Endothelial cell of umbilical vein (primary cell): ENCODE measurements around the gene DNAJC11. TPM values are rescaled to one million over a fixed set of nuclear protein-coding genes. Genes with fewer than 3 reads are reported as not detected.

Source experiments
- BruUV-seq: library from RNA; stranded (reverse); fragments of 400-500 nt; replicated peaks from 2 replicates; lab custom pipeline; 2021; lab: Mats Ljungman, UMichigan
- CTCF ChIA-PET: fragments of 300-600, 350-600 bp; sonication (Branson Sonifier 250); formaldehyde crosslinking; loops from one replicate; lab custom pipeline; 2021; ENCODE audit warnings: antibody characterized with exemption, inconsistent platforms; lab: Charles Lee
- POLR2A ChIA-PET: fragments of 300-600, 350-600 bp; sonication (Branson Sonifier 250); formaldehyde crosslinking; loops from one replicate; lab custom pipeline; 2021; ENCODE audit warnings: antibody characterized with exemption, inconsistent platforms; lab: Charles Lee
- DNase-seq: peaks from one replicate; pipeline ENCODE4 v3.0.0-alpha.2; 2011; ENCODE audit warnings: low read depth, low spot score
- FAIRE-seq: peaks from 2 replicates; lab custom pipeline; 2011; peaks lifted over from hg19 to GRCh38; lab: Jason Lieb, UNC
- H2AFZ ChIP-seq: 2 replicates; pipeline ENCODE4 v1.6.0; 2012; ENCODE audit warnings: low read depth, low read length, control low read depth, inconsistent platforms
- H3K27ac ChIP-seq: 2 replicates; pipeline ENCODE4 v1.5.1; 2011; ENCODE audit warnings: low read depth, mild to moderate bottlenecking, control low read depth, low read length, moderate library complexity; ENCODE audit not compliant: insufficient read depth
- H3K27me3 ChIP-seq, 2 experiments: 2 replicates each; pipeline versions ENCODE4 v1.6.0 to v1.6.1; 2011; ENCODE audit warnings: low read length in 2 of 2, mixed read lengths in 1 of 2; ENCODE audit not compliant: control insufficient read depth in 2 of 2, insufficient read depth in 2 of 2
- H3K36me3 ChIP-seq, 2 experiments: 2 replicates in 1 of 2; 3 replicates in 1 of 2; pipeline ENCODE4 v1.5.1; 2011; ENCODE audit warnings: low read length in 2 of 2, mild to moderate bottlenecking in 1 of 2, moderate library complexity in 1 of 2; ENCODE audit not compliant: control insufficient read depth in 2 of 2, insufficient read depth in 2 of 2; ENCODE audit errors: extremely low read depth in 1 of 2
- H3K4me1 ChIP-seq: 3 replicates; pipeline ENCODE4 v1.5.1; 2011; ENCODE audit warnings: mild to moderate bottlenecking, low read length; ENCODE audit not compliant: control insufficient read depth, insufficient read depth; ENCODE audit errors: extremely low read depth
- H3K4me2 ChIP-seq: 2 replicates; pipeline ENCODE4 v1.6.1; 2011; ENCODE audit warnings: low read length, control low read depth, mixed read lengths; ENCODE audit not compliant: insufficient read depth
- H3K4me3 ChIP-seq, 3 experiments: fragments of 200-600 bp in 1 of 3; sonication (generic), shearing (Covaris generic) in 1 of 3; replicated peaks in 1 of 3; 2 replicates each; pipeline ENCODE4 v1.5.1; 2011 to 2016; ENCODE audit warnings: control low read depth in 3 of 3, low read length in 3 of 3, mild to moderate bottlenecking in 2 of 3, inconsistent platforms in 1 of 3, low read depth in 1 of 3, moderate library complexity in 1 of 3; ENCODE audit not compliant: insufficient read depth in 1 of 3
- H3K79me2 ChIP-seq: 2 replicates; pipeline ENCODE4 v1.6.0; 2012; ENCODE audit warnings: low read length, inconsistent platforms; ENCODE audit not compliant: control insufficient read depth, insufficient read depth
- H3K9ac ChIP-seq: replicated peaks from 2 replicates; pipeline ENCODE3; 2011; ENCODE audit warnings: low read length, control low read depth; ENCODE audit not compliant: insufficient read depth; ENCODE audit errors: extremely low read depth
- H3K9me1 ChIP-seq: replicated peaks from 3 replicates; pipeline ENCODE4 v1.6.0; 2011; ENCODE audit warnings: mild to moderate bottlenecking, low read length; ENCODE audit not compliant: control insufficient read depth, insufficient read depth; ENCODE audit errors: extremely low read depth
- H3K9me3 ChIP-seq: replicated peaks from 2 replicates; pipeline ENCODE4 v1.5.1; 2012; ENCODE audit warnings: low read length, inconsistent platforms; ENCODE audit not compliant: control insufficient read depth, insufficient read depth
- H4K20me1 ChIP-seq: replicated peaks from 2 replicates; pipeline ENCODE3; 2011; ENCODE audit warnings: mild to moderate bottlenecking, low read length; ENCODE audit not compliant: control insufficient read depth, insufficient read depth; ENCODE audit errors: extremely low read depth
- EZH2 ChIP-seq: IDR thresholded peaks from 2 replicates; pipeline ENCODE4 v1.6.1; 2012; ENCODE audit warnings: borderline replicate concordance, low read depth, mild to moderate bottlenecking, moderate library complexity, low read length, inconsistent platforms; ENCODE audit not compliant: severe bottlenecking
- FOS ChIP-seq: IDR thresholded peaks from 2 replicates; pipeline ENCODE4 v1.6.1; 2011; ENCODE audit warnings: mild to moderate bottlenecking, low read length, moderate library complexity, borderline replicate concordance; ENCODE audit not compliant: insufficient read depth
- GATA2 ChIP-seq: IDR thresholded peaks from 2 replicates; pipeline ENCODE4 v1.7.0; 2011; ENCODE audit warnings: low read depth, mild to moderate bottlenecking, moderate library complexity, mixed read lengths, low read length; ENCODE audit not compliant: insufficient read length, insufficient read depth
- JUN ChIP-seq: IDR thresholded peaks from 2 replicates; pipeline ENCODE4 v1.6.1; 2011; ENCODE audit warnings: borderline replicate concordance, low read depth; ENCODE audit not compliant: insufficient read length, insufficient read depth
- MAX ChIP-seq: IDR thresholded peaks from 2 replicates; pipeline ENCODE4 v1.6.1; 2011; ENCODE audit not compliant: insufficient read depth, insufficient read length
- MYC ChIP-seq: IDR thresholded peaks from one replicate; pipeline ENCODE4 v1.6.1; 2011; ENCODE audit warnings: mild to moderate bottlenecking, low read depth, low read length
- POLR2A ChIP-seq: IDR thresholded peaks from 2 replicates; pipeline ENCODE4 v1.6.1; 2012; ENCODE audit warnings: low read depth, mild to moderate bottlenecking, control low read depth, low read length
- POLR2AphosphoS5 ChIP-seq: IDR thresholded peaks from 2 replicates; pipeline ENCODE4 v1.6.1; 2012; ENCODE audit warnings: low read depth, mild to moderate bottlenecking, control low read depth, low read length, moderate library complexity; ENCODE audit not compliant: insufficient read depth
- dilution Hi-C: fragments of 300-500 bp; cut with MboI; formaldehyde crosslinking; loops from one replicate; pipeline ENCODE4 v1.15.0; 2019; ENCODE audit warnings: low sequenced_read_pairs; ENCODE audit not compliant: extremely low pct_ligation_motif_present
- intact Hi-C: fragments of 100-400 bp; cut with micrococcal nuclease; formaldehyde crosslinking; loops from one replicate; pipeline ENCODE4 v1.10.0; 2022
- polyA plus RNA-seq, 4 experiments: library from polyadenylated mRNA; depleted of rRNA in 3 of 4; stranded (reverse) in 3 of 4; unstranded in 1 of 4; fragments of >200 nt; gene quantifications; 2 replicates each; pipeline versions ENCODE4 v1.2.1 to v1.2.3, GENCODE V29; 2011 to 2012; ENCODE audit warnings: missing spikeins in 1 of 4
- total RNA-seq: library from RNA; stranded (reverse); gene quantifications from 2 replicates; pipeline ENCODE4 v1.2.3, GENCODE V29; 2021
- TF ChIP-seq, protein P1 (sequence below), 2 donors: IDR thresholded peaks; 1 replicate in 1 of 2; 2 replicates in 1 of 2; pipeline ENCODE4 v1.5.1; 2011; ENCODE audit warnings: low read length in 2 of 2, mild to moderate bottlenecking in 2 of 2, moderate library complexity in 2 of 2, control low read depth in 1 of 2, inconsistent platforms in 1 of 2, low read depth in 1 of 2; ENCODE audit not compliant: insufficient read depth in 1 of 2; ENCODE audit errors: extremely low read depth in 1 of 2

The DNAJC11 gene
- total and polyA plus RNA-seq, 2 donors (not counting 3 experiments of a cell fraction or from before 2014, with no cell fraction given): 31.1 to 64.3 TPM

DNA sequence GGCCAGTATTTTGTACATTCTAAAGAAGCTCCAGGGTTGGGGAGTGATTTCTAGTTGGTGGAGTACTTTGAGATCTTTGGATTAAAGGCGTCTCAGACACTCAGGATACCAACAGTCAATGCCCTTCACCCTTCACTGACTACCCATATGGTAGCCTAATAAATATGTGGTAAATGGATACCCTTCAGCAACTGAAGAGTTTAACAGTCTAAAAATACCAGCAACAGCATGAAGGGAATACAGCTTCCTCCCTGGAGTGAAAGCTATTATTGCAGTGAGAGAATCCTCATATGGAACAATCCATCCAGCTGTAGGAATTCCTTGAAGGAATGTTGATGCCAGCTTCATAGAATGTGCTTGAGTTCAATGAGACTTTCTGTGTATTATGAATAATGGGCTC is 26.8 kb downstream of the DNAJC11 start:
- Histone ChIP-seq H2AFZ (no peak overlapping the region), H3K9me3 (no peaks in the 10 kb centered on the region), H3K9me1 (no peaks in the 10 kb centered on the region), H3K9ac (no peak overlapping the region), H3K4me3 (no peak overlapping the region), H3K4me2 (no peak overlapping the region), H3K36me3 (peaks cover 5 to 16% of the 10 kb centered on the region in 2 experiments), H4K20me1 (no peaks in the 10 kb centered on the region), H3K4me1 (no peaks in the 10 kb centered on the region), H3K27ac (no peak overlapping the region), H3K27me3 (no peaks in the 10 kb centered on the region), H3K79me2 (no peaks in the 10 kb centered on the region)
- TF ChIP-seq JUN (no peak), MYC (no peak), MAX (no peak), POLR2A (no peak), FOS (no peak), EZH2 (no peak), GATA2 (no peak), POLR2AphosphoS5 (no peak)
- TF ChIP-seq, protein P1, sequence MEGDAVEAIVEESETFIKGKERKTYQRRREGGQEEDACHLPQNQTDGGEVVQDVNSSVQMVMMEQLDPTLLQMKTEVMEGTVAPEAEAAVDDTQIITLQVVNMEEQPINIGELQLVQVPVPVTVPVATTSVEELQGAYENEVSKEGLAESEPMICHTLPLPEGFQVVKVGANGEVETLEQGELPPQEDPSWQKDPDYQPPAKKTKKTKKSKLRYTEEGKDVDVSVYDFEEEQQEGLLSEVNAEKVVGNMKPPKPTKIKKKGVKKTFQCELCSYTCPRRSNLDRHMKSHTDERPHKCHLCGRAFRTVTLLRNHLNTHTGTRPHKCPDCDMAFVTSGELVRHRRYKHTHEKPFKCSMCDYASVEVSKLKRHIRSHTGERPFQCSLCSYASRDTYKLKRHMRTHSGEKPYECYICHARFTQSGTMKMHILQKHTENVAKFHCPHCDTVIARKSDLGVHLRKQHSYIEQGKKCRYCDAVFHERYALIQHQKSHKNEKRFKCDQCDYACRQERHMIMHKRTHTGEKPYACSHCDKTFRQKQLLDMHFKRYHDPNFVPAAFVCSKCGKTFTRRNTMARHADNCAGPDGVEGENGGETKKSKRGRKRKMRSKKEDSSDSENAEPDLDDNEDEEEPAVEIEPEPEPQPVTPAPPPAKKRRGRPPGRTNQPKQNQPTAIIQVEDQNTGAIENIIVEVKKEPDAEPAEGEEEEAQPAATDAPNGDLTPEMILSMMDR (IDR thresholded peaks at IDR 0.05; ENCODE audit: extremely low read depth in 1 of 2, insufficient read depth in 1 of 2, low read depth in 1 of 2, low read length in 2 of 2): no peak
- ChIA-PET CTCF (no interaction called here), POLR2A (no interaction called here)
- no TSS peak for BruUV-seq
- dilution Hi-C loops (no loop called here), intact Hi-C loops (no loop called here)
- DNase-seq (no peak), FAIRE-seq (peak; percentile 47)
